ENCODE results near the gene ADSL. TPM values are rescaled to one million over a fixed set of nuclear protein-coding genes. Genes with fewer than 3 reads are reported as not detected.

Gene ADSL
- total and polyA plus RNA-seq, 2 of the 4 experiments (the other 2 are of a cell fraction), result 93.6 to 229 TPM

DNA sequence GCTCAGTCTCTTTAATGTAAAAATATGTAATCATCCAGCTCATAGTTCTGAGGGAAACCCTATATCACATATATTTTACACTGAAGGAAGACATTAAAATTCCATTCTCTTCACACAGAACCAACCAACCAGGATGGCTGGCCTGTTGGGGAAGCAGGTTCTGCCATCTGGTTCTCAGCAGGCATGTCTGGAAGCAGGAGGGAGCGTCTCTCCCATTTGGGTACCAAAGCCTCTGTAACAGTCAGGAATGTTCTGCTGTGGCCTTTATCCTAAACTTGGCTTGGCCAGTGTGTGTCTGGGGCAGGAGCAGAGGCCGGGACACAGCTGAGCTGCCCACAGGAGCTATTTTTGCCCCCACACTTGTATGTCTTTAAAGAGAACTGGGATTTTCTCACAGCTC is 53.3 kb downstream of the ADSL start:
- no peak overlapping the region for H3K4ac ChIP-seq (ENCODE audit: low read depth, low read length)
- H3K14ac ChIP-seq (replicated peaks; ENCODE audit: low read depth, low read length), result no peak overlapping the region
- ChIA-PET POLR2A (ENCODE audit: unreplicated experiment) (no interaction called here), CTCF (interaction anchor here (0.5 kb wide), 1 partner anchor 120 kb away, joined by 3 read pairs; no protein-coding TSS in a partner anchor)
- ATAC-seq (ENCODE audit: low read depth) (peak; percentile 10; the same call in 1 of the 2 replicates), DNase-seq (no peak)
- 100% methylated on average over 1 of the region's 2 CpGs; no CpG with 5 or more reads in 1 of the 2 experiments for WGBS, 2 experiments (ENCODE audit: extremely low coverage in 2 of 2, insufficient read length in 1 of 2)
- BruUV-seq (replicated peaks), result no TSS peak
- H4K8ac ChIP-seq (ENCODE audit: low read depth in 2 of 2, low read length in 2 of 2), result no peak overlapping the region
- H2BK20ac ChIP-seq (ENCODE audit: low read depth, low read length), result no peak overlapping the region
- no peak overlapping the region for H2AFZ ChIP-seq (replicated peaks; ENCODE audit: low read length, poor library complexity)
- peaks cover 7% of the 10 kb centered on the region for H3K4me1 ChIP-seq (ENCODE audit: control insufficient read depth, insufficient read depth, low read length)
- H3K9me1 ChIP-seq (ENCODE audit: insufficient read depth, low read length), result peaks cover 16% of the 10 kb centered on the region
- no peak overlapping the region for H3K9ac ChIP-seq (ENCODE audit: low read depth, low read length)
- H3K9me3 ChIP-seq (ENCODE audit: control insufficient read depth, insufficient read depth, low read length), result no peaks in the 10 kb centered on the region
- dilution Hi-C loops (cut with HindIII; ENCODE audit: low sequenced_read_pairs, unreplicated experiment), result no loop called here
- H4K91ac ChIP-seq (ENCODE audit: insufficient read depth, low read depth, low read length), result no peak overlapping the region
- H4K5ac ChIP-seq (ENCODE audit: low read depth, low read length), result no peak overlapping the region
- H3K4me2 ChIP-seq (ENCODE audit: low read depth, low read length), result no peak overlapping the region
- no peak overlapping the region for H2AK5ac ChIP-seq (ENCODE audit: low read depth, low read length)
- no peak overlapping the region for H2BK5ac ChIP-seq (ENCODE audit: low read depth, low read length, poor library complexity, severe bottlenecking)
- peaks cover 21% of the 10 kb centered on the region for H4K20me1 ChIP-seq (ENCODE audit: insufficient read depth, low read length)
- TF ChIP-seq MAZ (IDR thresholded peaks at IDR 0.05; ENCODE audit: borderline replicate concordance, low read depth, low read length), result no peak
- TF ChIP-seq NFE2L2 (IDR thresholded peaks at IDR 0.05; ENCODE audit: low read depth, low read length), result no peak
- TF ChIP-seq, protein P1, sequence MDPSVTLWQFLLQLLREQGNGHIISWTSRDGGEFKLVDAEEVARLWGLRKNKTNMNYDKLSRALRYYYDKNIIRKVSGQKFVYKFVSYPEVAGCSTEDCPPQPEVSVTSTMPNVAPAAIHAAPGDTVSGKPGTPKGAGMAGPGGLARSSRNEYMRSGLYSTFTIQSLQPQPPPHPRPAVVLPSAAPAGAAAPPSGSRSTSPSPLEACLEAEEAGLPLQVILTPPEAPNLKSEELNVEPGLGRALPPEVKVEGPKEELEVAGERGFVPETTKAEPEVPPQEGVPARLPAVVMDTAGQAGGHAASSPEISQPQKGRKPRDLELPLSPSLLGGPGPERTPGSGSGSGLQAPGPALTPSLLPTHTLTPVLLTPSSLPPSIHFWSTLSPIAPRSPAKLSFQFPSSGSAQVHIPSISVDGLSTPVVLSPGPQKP (IDR thresholded peaks at IDR 0.05; ENCODE audit: borderline replicate concordance, low read depth, low read length), result no peak
- no peak for TF ChIP-seq BHLHE40 (IDR thresholded peaks at IDR 0.05; ENCODE audit: low read depth, low read length)
- no peak for TF ChIP-seq FOS (IDR thresholded peaks at IDR 0.05; ENCODE audit: low read depth, low read length)
- TF ChIP-seq RCOR1 (IDR thresholded peaks at IDR 0.05; ENCODE audit: insufficient replicate concordance, low read length), result no peak
- TF ChIP-seq MXI1 (IDR thresholded peaks at IDR 0.05; ENCODE audit: borderline replicate concordance, low read depth, low read length), result no peak
- TF ChIP-seq USF2 (IDR thresholded peaks at IDR 0.05; ENCODE audit: low read depth, low read length), result no peak
- no peak for TF ChIP-seq CTCF (conservative IDR thresholded peaks at IDR 0.05; ENCODE audit: low read depth, low read length)
- no peak for TF ChIP-seq CEBPB (IDR thresholded peaks at IDR 0.05; ENCODE audit: low read depth, low read length)
- no peak for TF ChIP-seq MAFK (IDR thresholded peaks at IDR 0.05; ENCODE audit: low read depth, low read length)
- TF ChIP-seq RFX5 (IDR thresholded peaks at IDR 0.05; ENCODE audit: low read depth, low read length), result no peak
- TF ChIP-seq CHD1 (IDR thresholded peaks at IDR 0.05; ENCODE audit: low read depth, low read length), result no peak
- no peak for TF ChIP-seq RAD21 (IDR thresholded peaks at IDR 0.05; ENCODE audit: low read length)
- TF ChIP-seq POLR2A (IDR thresholded peaks at IDR 0.05; ENCODE audit: low read depth, low read length), result no peak
- intact Hi-C loops (cut with micrococcal nuclease), result no loop called here
- H2AK9ac ChIP-seq (replicated peaks; ENCODE audit: low read depth, low read length, poor library complexity), result no peak overlapping the region
- H3K36me3 ChIP-seq (ENCODE audit: control insufficient read depth, insufficient read depth, low read length), result peaks cover 30% of the 10 kb centered on the region
- H3K27me3 ChIP-seq (ENCODE audit: control insufficient read depth, insufficient read depth, low read length), result no peaks in the 10 kb centered on the region
- H3K79me1 ChIP-seq (ENCODE audit: low read depth in 1 of 2, low read length in 2 of 2), result peaks cover 37 to 63% of the 10 kb centered on the region in 2 experiments
- H3K27ac ChIP-seq (ENCODE audit: insufficient read depth, low read length), result no peak overlapping the region
- H3K18ac ChIP-seq (ENCODE audit: low read depth, low read length), result no peak overlapping the region
- no peak overlapping the region for H2BK15ac ChIP-seq (ENCODE audit: low read depth, low read length)
- H3K4me3 ChIP-seq (ENCODE audit: insufficient read depth, low read depth, low read length), result no peak overlapping the region
- H3K23ac ChIP-seq (ENCODE audit: low read depth, low read length), result no peak overlapping the region
- H3K56ac ChIP-seq (ENCODE audit: extremely low read depth, insufficient read depth, low read length), result no peak overlapping the region
- in situ Hi-C loops (cut with MboI; ENCODE audit: low sequenced_read_pairs), result no loop called here
- H2BK120ac ChIP-seq (ENCODE audit: low read depth, low read length), result no peak overlapping the region
